Measurements from ENCODE around the gene SKIC3. TPM values are rescaled to one million over a fixed set of nuclear protein-coding genes. Genes with fewer than 3 reads are reported as not detected.

Gene SKIC3
- total and polyA plus RNA-seq, 2 of the 13 experiments (the other 11 are each of a cell fraction or from before 2014, with no cell fraction given): 36.9 to 61.5 TPM

DNA sequence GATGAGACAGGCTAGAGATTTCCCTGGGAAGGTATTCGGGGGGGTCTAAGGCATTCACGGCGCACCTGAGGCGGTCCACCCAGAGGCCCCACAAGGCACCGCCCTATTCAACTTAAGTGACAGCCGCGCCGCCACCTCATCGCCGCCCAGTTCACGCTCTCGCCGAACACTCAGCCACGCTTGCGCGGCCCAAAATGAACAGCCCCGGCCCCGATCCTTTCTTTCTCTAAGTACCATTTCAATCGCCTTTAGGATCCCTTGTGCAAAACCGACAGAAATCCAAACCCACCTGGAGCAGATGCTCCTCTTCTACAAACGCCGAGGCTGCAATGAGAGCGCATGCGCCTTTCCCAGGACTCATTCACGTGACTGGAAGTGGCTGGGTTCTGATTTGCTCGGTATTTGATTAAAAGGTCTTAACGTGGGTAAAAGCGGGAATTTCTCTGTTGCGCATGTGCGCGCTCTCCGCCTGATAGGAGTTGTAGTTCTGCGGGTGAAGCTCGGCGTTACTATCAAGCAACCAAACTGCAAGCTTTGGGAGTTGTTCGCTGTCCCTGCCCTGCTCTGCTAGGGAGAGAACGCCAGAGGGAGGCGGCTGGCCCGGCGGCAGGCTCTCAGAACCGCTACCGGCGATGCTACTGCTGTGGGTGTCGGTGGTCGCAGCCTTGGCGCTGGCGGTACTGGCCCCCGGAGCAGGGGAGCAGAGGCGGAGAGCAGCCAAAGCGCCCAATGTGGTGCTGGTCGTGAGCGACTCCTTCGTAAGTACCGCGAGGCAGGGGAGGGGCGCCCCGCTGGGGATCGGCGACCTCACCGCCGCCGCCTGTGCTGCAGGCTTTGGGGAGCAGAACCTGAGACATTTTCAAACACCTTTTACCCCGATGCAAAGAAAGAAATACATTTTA, at the start of gene SKIC3, which contains the start of gene ARSK (continued):
- peak; percentile 65; the same call in 1 of the 2 replicates for TF ChIP-seq ETV6 (CRISPR knock-in tag; conservative IDR thresholded peaks at IDR 0.05)
- TF ChIP-seq ZNF792 (CRISPR knock-in tag; IDR thresholded peaks at IDR 0.05): 0 out of 2 replicates have a peak, but pooled peaks have one; percentile 20
- TF ChIP-seq, protein P1, sequence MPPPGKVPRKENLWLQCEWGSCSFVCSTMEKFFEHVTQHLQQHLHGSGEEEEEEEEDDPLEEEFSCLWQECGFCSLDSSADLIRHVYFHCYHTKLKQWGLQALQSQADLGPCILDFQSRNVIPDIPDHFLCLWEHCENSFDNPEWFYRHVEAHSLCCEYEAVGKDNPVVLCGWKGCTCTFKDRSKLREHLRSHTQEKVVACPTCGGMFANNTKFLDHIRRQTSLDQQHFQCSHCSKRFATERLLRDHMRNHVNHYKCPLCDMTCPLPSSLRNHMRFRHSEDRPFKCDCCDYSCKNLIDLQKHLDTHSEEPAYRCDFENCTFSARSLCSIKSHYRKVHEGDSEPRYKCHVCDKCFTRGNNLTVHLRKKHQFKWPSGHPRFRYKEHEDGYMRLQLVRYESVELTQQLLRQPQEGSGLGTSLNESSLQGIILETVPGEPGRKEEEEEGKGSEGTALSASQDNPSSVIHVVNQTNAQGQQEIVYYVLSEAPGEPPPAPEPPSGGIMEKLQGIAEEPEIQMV (CRISPR knock-in tag; IDR thresholded peaks at IDR 0.05; ENCODE audit: low read depth): no peak
- peak; percentile 75 for TF ChIP-seq ZNF563 (CRISPR knock-in tag; IDR thresholded peaks at IDR 0.05)
- 0 out of 2 replicates have a peak, but pooled peaks have one; percentile 19 for TF ChIP-seq ATF3 (CRISPR knock-in tag; IDR thresholded peaks at IDR 0.05)
- TF ChIP-seq AHDC1 (CRISPR knock-in tag; IDR thresholded peaks at IDR 0.05; ENCODE audit: borderline replicate concordance): no peak
- TF ChIP-seq ZMYM2 (CRISPR knock-in tag; IDR thresholded peaks at IDR 0.05): 0 out of 2 replicates have a peak, but pooled peaks have one; percentile 42
- TF ChIP-seq, protein P2, sequence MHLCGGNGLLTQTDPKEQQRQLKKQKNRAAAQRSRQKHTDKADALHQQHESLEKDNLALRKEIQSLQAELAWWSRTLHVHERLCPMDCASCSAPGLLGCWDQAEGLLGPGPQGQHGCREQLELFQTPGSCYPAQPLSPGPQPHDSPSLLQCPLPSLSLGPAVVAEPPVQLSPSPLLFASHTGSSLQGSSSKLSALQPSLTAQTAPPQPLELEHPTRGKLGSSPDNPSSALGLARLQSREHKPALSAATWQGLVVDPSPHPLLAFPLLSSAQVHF (CRISPR knock-in tag; IDR thresholded peaks at IDR 0.05): peak; percentile 74; the same call in 1 of the 2 replicates
- peak; percentile 75; the same call in 1 of the 2 replicates for TF ChIP-seq DMAP1 (CRISPR knock-in tag; IDR thresholded peaks at IDR 0.05)
- peak; percentile 79 for TF ChIP-seq GABPB1 (CRISPR knock-in tag; IDR thresholded peaks at IDR 0.05)
- no peak for TF ChIP-seq NPAS2 (CRISPR knock-in tag; IDR thresholded peaks at IDR 0.05; ENCODE audit: borderline replicate concordance)
- TF ChIP-seq BRCA1 (CRISPR knock-in tag; IDR thresholded peaks at IDR 0.05): no peak; the same call in 1 of the 2 replicates
- TF ChIP-seq ZNF354B (CRISPR knock-in tag; IDR thresholded peaks at IDR 0.05): 0 out of 2 replicates have a peak, but pooled peaks have one; percentile 38
- TF ChIP-seq ZFP1 (CRISPR knock-in tag; IDR thresholded peaks at IDR 0.05): peak; percentile 74; the same call in 1 of the 2 replicates
- TF ChIP-seq ZNF777 (CRISPR knock-in tag; IDR thresholded peaks at IDR 0.05): no peak
- 0 out of 2 replicates have a peak, but pooled peaks have one; percentile 33 for TF ChIP-seq SUZ12 (IDR thresholded peaks at IDR 0.05; ENCODE audit: low read depth, low read length)
- no peak for TF ChIP-seq PAWR (CRISPR knock-in tag; IDR thresholded peaks at IDR 0.05; ENCODE audit: borderline replicate concordance)
- TF ChIP-seq, protein P3, sequence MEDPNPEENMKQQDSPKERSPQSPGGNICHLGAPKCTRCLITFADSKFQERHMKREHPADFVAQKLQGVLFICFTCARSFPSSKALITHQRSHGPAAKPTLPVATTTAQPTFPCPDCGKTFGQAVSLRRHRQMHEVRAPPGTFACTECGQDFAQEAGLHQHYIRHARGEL (CRISPR knock-in tag; IDR thresholded peaks at IDR 0.05): no peak
- TF ChIP-seq ZNF180 (CRISPR knock-in tag; IDR thresholded peaks at IDR 0.05; ENCODE audit: borderline replicate concordance, low read depth): no peak
